GM23338 (cell line): Measurements from ENCODE around the gene PCDH12. TPM values are rescaled to one million over a fixed set of nuclear protein-coding genes. Genes with fewer than 3 reads are reported as not detected.

Experiments used
- ATAC-seq: fragments of 200-7000 bp; cut with Tn5 transposase; 3 replicates; pipeline ENCODE4 v1.9.1; 2020
- DNase-seq: peaks from one replicate; pipeline ENCODE4 v3.0.0-alpha.2; 2015; ENCODE audit warnings: low spot score
- H2AFZ ChIP-seq: fragments of 200-600 bp; sonication (generic); 2 replicates; pipeline ENCODE4 v1.8.0; 2016; ENCODE audit warnings: antibody characterized with exemption, mild to moderate bottlenecking, moderate library complexity
- H3F3A ChIP-seq: fragments of 200-600 bp; sonication (generic); replicated peaks from 2 replicates; pipeline ENCODE4 v1.8.0; 2017; ENCODE audit warnings: antibody characterized with exemption, mixed run types, low read depth
- H3K27ac ChIP-seq: fragments of 200-600 bp; sonication (generic); 2 replicates; pipeline ENCODE4 v1.6.1; 2016; ENCODE audit warnings: low read depth
- H3K27me3 ChIP-seq: fragments of 200-600 bp; sonication (generic); 2 replicates; pipeline ENCODE4 v1.8.0; 2016; ENCODE audit warnings: mild to moderate bottlenecking, mixed run types, moderate library complexity; ENCODE audit not compliant: insufficient read depth
- H3K36me3 ChIP-seq: fragments of 200-600 bp; sonication (generic); 2 replicates; pipeline ENCODE4 v1.8.0; 2016; ENCODE audit warnings: mild to moderate bottlenecking; ENCODE audit not compliant: insufficient read depth
- H3K4me1 ChIP-seq: fragments of 200-600 bp; sonication (generic); 2 replicates; pipeline ENCODE4 v1.8.0; 2016; ENCODE audit warnings: mild to moderate bottlenecking, moderate library complexity; ENCODE audit not compliant: insufficient read depth
- H3K4me2 ChIP-seq: fragments of 200-600 bp; sonication (generic); 2 replicates; pipeline ENCODE4 v1.7.1; 2017; ENCODE audit warnings: mixed run types
- H3K4me3 ChIP-seq: fragments of 200-600 bp; sonication (generic); 2 replicates; pipeline ENCODE4 v1.6.1; 2016; ENCODE audit warnings: mixed run types
- H3K79me2 ChIP-seq: fragments of 200-600 bp; sonication (generic); replicated peaks from 2 replicates; pipeline ENCODE4 v1.8.0; 2017; ENCODE audit warnings: mild to moderate bottlenecking; ENCODE audit not compliant: insufficient read depth
- H3K9me2 ChIP-seq: fragments of 200-600 bp; sonication (generic); 2 replicates; pipeline ENCODE4 v1.8.0; 2017; ENCODE audit not compliant: insufficient read depth
- H4K20me1 ChIP-seq: fragments of 200-600 bp; sonication (generic); replicated peaks from 2 replicates; pipeline ENCODE4 v1.8.0; 2017; ENCODE audit warnings: mild to moderate bottlenecking; ENCODE audit not compliant: insufficient read depth
- H3K27ac Mint-ChIP-seq: 2 replicates; pipeline ENCODE4 v1.8.0; 2020; ENCODE audit warnings: inconsistent platforms, mild to moderate bottlenecking, moderate library complexity, mixed read lengths
- H3K27me3 Mint-ChIP-seq: 3 replicates; pipeline ENCODE4 v1.8.0; 2022; ENCODE audit warnings: low read depth, mild to moderate bottlenecking, moderate library complexity, mixed read lengths, inconsistent platforms; ENCODE audit not compliant: insufficient read depth, poor library complexity
- H3K36me3 Mint-ChIP-seq: 3 replicates; pipeline ENCODE4 v1.8.0; 2021; ENCODE audit warnings: low read depth, mild to moderate bottlenecking, inconsistent platforms, moderate library complexity, mixed read lengths
- H3K4me1 Mint-ChIP-seq: 3 replicates; pipeline ENCODE4 v1.8.0; 2020; ENCODE audit warnings: mild to moderate bottlenecking, inconsistent platforms, mixed read lengths
- H3K4me3 Mint-ChIP-seq: 3 replicates; pipeline ENCODE4 v1.8.0; 2021; ENCODE audit warnings: moderate library complexity, mild to moderate bottlenecking, inconsistent platforms, mixed read lengths
- H3K9me3 Mint-ChIP-seq: 3 replicates; pipeline ENCODE4 v1.8.0; 2020; ENCODE audit warnings: moderate library complexity, mild to moderate bottlenecking, inconsistent platforms, mixed read lengths
- CREB1 ChIP-seq: fragments of 250-450 bp; sonication (Bioruptor Pico); IDR thresholded peaks from 2 replicates; pipeline ENCODE4 v1.5.0; 2020; ENCODE audit warnings: low read depth, mild to moderate bottlenecking, moderate library complexity
- EZH2 ChIP-seq: fragments of 200-600 bp; sonication (generic); IDR thresholded peaks from one replicate; pipeline ENCODE4 v1.8.0; 2017; ENCODE audit warnings: antibody characterized with exemption, mild to moderate bottlenecking, low read depth; ENCODE audit not compliant: unreplicated experiment
- EZH2phosphoT487 ChIP-seq: fragments of 200-600 bp; sonication (generic); IDR thresholded peaks from one replicate; pipeline ENCODE4 v1.8.1; 2018; ENCODE audit warnings: antibody characterized with exemption; ENCODE audit not compliant: unreplicated experiment
- JUNB ChIP-seq: IDR thresholded peaks from one replicate; pipeline ENCODE4 v1.6.1; 2016; ENCODE audit warnings: antibody characterized with exemption; ENCODE audit not compliant: unreplicated experiment
- NANOG ChIP-seq: IDR thresholded peaks from 2 replicates; pipeline ENCODE4 v1.6.1; 2016; ENCODE audit warnings: antibody characterized with exemption, borderline replicate concordance
- POLR2AphosphoS5 ChIP-seq: IDR thresholded peaks from 2 replicates; pipeline ENCODE4 v1.6.1; 2016; ENCODE audit warnings: antibody characterized with exemption, low read depth
- STAT1 ChIP-seq: IDR thresholded peaks from one replicate; pipeline ENCODE4 v1.6.1; 2016; ENCODE audit warnings: antibody characterized with exemption; ENCODE audit not compliant: unreplicated experiment
- ZNF114 ChIP-seq: fragments of 250-450 bp; sonication (Bioruptor Pico); IDR thresholded peaks from 2 replicates; pipeline ENCODE4 v1.5.0; 2020; ENCODE audit warnings: mild to moderate bottlenecking, moderate library complexity
- polyA plus RNA-seq: library from polyadenylated mRNA; unstranded; fragments of >200 nt; fragmentation: Nextera tagmentation; extraction: Ambion mirVana; gene quantifications from 2 replicates; pipeline ENCODE4 v1.2.1, GENCODE V29; 2016
- total RNA-seq: library from RNA; depleted of rRNA; stranded (reverse); fragments of >200 nt; shearing (Covaris generic); gene quantifications from 2 replicates; pipeline ENCODE4 v1.2.3, GENCODE V29; 2014
- TF ChIP-seq, protein P1 (sequence below): fragments of 250-450 bp; sonication (Bioruptor Pico); IDR thresholded peaks from 2 replicates; pipeline ENCODE4 v1.5.0; 2020; ENCODE audit warnings: mild to moderate bottlenecking, moderate library complexity
- TF ChIP-seq, protein P2 (sequence below): IDR thresholded peaks from one replicate; pipeline ENCODE4 v1.6.1; 2018; ENCODE audit warnings: antibody characterized with exemption; ENCODE audit not compliant: unreplicated experiment
- TF ChIP-seq, protein P3 (sequence below): IDR thresholded peaks from 2 replicates; pipeline ENCODE4 v1.6.1; 2016; ENCODE audit warnings: antibody characterized with exemption

The PCDH12 gene
- total and polyA plus RNA-seq, 2 experiments from 2014 or later: 0.14 to 0.29 TPM

DNA sequence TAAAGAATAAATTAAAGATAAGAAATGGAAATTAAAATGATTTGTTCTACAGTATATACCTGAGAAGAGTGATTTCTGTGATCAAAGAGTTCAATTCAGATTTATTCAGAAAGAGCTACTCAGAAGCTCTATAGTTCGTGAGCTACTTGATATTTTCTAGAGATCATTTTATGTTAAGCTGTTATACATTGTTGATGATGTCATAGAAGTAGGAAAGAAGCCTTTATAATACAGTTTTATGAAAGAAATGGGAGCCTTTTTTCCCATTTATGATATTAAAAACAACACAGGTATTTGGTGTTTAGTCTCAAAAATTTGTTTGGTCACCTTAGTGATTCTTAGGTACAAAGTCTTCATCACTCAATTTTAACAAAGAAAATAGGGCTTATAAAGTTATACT lies 31.7 kb upstream of the PCDH12 start:
- H4K20me1 ChIP-seq: no peaks in the 10 kb centered on the region
- peaks cover 7% of the 10 kb centered on the region; the same call in 1 of the 2 replicates for H3K36me3 ChIP-seq
- H3K4me3 ChIP-seq: no peak overlapping the region
- no peaks in the 10 kb centered on the region; the same call in 1 of the 2 replicates for H3K79me2 ChIP-seq
- no peak overlapping the region for H3K4me2 ChIP-seq
- TF ChIP-seq POLR2AphosphoS5: no peak
- Mint-ChIP-seq H3K4me3 (no peak overlapping the region), H3K36me3 (peaks cover 24% of the 10 kb centered on the region), H3K27me3 (no peaks in the 10 kb centered on the region), H3K27ac (no peak overlapping the region), H3K4me1 (no peaks in the 10 kb centered on the region), H3K9me3 (no peaks in the 10 kb centered on the region)
- no peak overlapping the region for H2AFZ ChIP-seq
- H3F3A ChIP-seq: no peaks in the 10 kb centered on the region
- H3K4me1 ChIP-seq: no peaks in the 10 kb centered on the region
- no peaks in the 10 kb centered on the region for H3K9me2 ChIP-seq
- no peak overlapping the region for H3K27ac ChIP-seq
- H3K27me3 ChIP-seq: no peaks in the 10 kb centered on the region
- no peak for ATAC-seq
- no peak for DNase-seq

DNA sequence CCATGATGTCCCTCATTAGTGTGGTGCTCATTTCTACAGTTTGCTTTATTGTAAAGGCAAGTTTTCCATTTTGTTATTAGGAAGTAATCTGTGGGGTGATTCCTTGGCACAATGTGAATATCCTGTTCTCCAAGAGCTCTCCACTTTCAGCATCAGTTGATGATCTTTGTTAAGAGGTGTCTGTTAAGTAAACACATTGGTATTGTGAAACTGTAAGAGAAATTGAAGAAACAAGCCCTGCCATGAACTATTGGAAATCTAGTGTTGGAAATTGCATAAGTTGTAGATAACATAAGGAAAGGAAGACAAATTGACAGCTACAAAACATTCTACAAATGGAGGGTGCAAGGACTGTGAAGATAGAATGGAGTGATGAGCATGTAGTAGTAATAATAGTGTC lies 28.1 kb upstream of the PCDH12 start:
- Histone ChIP-seq H3K4me1 (no peaks in the 10 kb centered on the region), H3K36me3 (peaks cover 7% of the 10 kb centered on the region; the same call in 1 of the 2 replicates), H4K20me1 (no peaks in the 10 kb centered on the region), H3F3A (no peaks in the 10 kb centered on the region), H2AFZ (no peak overlapping the region), H3K4me2 (no peak overlapping the region), H3K79me2 (no peaks in the 10 kb centered on the region), H3K27me3 (no peaks in the 10 kb centered on the region), H3K27ac (no peak overlapping the region), H3K9me2 (no peaks in the 10 kb centered on the region), H3K4me3 (no peak overlapping the region)
- Mint-ChIP-seq H3K36me3 (peaks cover 22% of the 10 kb centered on the region), H3K27me3 (no peaks in the 10 kb centered on the region), H3K27ac (no peak overlapping the region), H3K4me1 (no peaks in the 10 kb centered on the region), H3K9me3 (no peaks in the 10 kb centered on the region), H3K4me3 (no peak overlapping the region)
- ATAC-seq (no peak), DNase-seq (no peak)
- TF ChIP-seq ZNF114 (CRISPR knock-in tag): no peak
- TF ChIP-seq EZH2: no peak
- no peak for TF ChIP-seq JUNB
- TF ChIP-seq NANOG: no peak
- TF ChIP-seq POLR2AphosphoS5: no peak
- TF ChIP-seq EZH2phosphoT487: no peak
- TF ChIP-seq, protein P1, sequence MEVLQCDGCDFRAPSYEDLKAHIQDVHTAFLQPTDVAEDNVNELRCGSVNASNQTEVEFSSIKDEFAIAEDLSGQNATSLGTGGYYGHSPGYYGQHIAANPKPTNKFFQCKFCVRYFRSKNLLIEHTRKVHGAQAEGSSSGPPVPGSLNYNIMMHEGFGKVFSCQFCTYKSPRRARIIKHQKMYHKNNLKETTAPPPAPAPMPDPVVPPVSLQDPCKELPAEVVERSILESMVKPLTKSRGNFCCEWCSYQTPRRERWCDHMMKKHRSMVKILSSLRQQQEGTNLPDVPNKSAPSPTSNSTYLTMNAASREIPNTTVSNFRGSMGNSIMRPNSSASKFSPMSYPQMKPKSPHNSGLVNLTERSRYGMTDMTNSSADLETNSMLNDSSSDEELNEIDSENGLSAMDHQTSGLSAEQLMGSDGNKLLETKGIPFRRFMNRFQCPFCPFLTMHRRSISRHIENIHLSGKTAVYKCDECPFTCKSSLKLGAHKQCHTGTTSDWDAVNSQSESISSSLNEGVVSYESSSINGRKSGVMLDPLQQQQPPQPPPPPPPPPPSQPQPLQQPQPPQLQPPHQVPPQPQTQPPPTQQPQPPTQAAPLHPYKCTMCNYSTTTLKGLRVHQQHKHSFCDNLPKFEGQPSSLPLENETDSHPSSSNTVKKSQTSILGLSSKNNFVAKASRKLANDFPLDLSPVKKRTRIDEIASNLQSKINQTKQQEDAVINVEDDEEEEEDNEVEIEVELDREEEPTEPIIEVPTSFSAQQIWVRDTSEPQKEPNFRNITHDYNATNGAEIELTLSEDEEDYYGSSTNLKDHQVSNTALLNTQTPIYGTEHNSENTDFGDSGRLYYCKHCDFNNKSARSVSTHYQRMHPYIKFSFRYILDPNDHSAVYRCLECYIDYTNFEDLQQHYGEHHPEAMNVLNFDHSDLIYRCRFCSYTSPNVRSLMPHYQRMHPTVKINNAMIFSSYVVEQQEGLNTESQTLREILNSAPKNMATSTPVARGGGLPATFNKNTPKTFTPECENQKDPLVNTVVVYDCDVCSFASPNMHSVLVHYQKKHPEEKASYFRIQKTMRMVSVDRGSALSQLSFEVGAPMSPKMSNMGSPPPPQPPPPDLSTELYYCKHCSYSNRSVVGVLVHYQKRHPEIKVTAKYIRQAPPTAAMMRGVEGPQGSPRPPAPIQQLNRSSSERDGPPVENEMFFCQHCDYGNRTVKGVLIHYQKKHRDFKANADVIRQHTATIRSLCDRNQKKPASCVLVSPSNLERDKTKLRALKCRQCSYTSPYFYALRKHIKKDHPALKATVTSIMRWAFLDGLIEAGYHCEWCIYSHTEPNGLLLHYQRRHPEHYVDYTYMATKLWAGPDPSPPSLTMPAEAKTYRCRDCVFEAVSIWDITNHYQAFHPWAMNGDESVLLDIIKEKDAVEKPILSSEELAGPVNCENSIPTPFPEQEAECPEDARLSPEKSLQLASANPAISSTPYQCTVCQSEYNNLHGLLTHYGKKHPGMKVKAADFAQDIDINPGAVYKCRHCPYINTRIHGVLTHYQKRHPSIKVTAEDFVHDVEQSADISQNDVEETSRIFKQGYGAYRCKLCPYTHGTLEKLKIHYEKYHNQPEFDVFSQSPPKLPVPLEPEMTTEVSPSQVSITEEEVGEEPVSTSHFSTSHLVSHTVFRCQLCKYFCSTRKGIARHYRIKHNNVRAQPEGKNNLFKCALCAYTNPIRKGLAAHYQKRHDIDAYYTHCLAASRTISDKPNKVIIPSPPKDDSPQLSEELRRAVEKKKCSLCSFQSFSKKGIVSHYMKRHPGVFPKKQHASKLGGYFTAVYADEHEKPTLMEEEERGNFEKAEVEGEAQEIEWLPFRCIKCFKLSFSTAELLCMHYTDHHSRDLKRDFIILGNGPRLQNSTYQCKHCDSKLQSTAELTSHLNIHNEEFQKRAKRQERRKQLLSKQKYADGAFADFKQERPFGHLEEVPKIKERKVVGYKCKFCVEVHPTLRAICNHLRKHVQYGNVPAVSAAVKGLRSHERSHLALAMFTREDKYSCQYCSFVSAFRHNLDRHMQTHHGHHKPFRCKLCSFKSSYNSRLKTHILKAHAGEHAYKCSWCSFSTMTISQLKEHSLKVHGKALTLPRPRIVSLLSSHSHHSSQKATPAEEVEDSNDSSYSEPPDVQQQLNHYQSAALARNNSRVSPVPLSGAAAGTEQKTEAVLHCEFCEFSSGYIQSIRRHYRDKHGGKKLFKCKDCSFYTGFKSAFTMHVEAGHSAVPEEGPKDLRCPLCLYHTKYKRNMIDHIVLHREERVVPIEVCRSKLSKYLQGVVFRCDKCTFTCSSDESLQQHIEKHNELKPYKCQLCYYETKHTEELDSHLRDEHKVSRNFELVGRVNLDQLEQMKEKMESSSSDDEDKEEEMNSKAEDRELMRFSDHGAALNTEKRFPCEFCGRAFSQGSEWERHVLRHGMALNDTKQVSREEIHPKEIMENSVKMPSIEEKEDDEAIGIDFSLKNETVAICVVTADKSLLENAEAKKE: no peak
- TF ChIP-seq, protein P2, sequence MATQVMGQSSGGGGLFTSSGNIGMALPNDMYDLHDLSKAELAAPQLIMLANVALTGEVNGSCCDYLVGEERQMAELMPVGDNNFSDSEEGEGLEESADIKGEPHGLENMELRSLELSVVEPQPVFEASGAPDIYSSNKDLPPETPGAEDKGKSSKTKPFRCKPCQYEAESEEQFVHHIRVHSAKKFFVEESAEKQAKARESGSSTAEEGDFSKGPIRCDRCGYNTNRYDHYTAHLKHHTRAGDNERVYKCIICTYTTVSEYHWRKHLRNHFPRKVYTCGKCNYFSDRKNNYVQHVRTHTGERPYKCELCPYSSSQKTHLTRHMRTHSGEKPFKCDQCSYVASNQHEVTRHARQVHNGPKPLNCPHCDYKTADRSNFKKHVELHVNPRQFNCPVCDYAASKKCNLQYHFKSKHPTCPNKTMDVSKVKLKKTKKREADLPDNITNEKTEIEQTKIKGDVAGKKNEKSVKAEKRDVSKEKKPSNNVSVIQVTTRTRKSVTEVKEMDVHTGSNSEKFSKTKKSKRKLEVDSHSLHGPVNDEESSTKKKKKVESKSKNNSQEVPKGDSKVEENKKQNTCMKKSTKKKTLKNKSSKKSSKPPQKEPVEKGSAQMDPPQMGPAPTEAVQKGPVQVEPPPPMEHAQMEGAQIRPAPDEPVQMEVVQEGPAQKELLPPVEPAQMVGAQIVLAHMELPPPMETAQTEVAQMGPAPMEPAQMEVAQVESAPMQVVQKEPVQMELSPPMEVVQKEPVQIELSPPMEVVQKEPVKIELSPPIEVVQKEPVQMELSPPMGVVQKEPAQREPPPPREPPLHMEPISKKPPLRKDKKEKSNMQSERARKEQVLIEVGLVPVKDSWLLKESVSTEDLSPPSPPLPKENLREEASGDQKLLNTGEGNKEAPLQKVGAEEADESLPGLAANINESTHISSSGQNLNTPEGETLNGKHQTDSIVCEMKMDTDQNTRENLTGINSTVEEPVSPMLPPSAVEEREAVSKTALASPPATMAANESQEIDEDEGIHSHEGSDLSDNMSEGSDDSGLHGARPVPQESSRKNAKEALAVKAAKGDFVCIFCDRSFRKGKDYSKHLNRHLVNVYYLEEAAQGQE: no peak
- no peak for TF ChIP-seq CREB1 (CRISPR knock-in tag)
- TF ChIP-seq STAT1: no peak
- TF ChIP-seq, protein P3, sequence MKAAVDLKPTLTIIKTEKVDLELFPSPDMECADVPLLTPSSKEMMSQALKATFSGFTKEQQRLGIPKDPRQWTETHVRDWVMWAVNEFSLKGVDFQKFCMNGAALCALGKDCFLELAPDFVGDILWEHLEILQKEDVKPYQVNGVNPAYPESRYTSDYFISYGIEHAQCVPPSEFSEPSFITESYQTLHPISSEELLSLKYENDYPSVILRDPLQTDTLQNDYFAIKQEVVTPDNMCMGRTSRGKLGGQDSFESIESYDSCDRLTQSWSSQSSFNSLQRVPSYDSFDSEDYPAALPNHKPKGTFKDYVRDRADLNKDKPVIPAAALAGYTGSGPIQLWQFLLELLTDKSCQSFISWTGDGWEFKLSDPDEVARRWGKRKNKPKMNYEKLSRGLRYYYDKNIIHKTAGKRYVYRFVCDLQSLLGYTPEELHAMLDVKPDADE: no peak
